GM23338 (cell line): ENCODE measurements around the gene FNDC3B. TPM values are rescaled to one million over a fixed set of nuclear protein-coding genes. Genes with fewer than 3 reads are reported as not detected.

ENCODE experiments used
- ATAC-seq: fragments of 200-7000 bp; cut with Tn5 transposase; 3 replicates; pipeline ENCODE4 v1.9.1; 2020
- DNase-seq: peaks from one replicate; pipeline ENCODE4 v3.0.0-alpha.2; 2015; ENCODE audit warnings: low spot score
- H2AFZ ChIP-seq: fragments of 200-600 bp; sonication (generic); 2 replicates; pipeline ENCODE4 v1.8.0; 2016; ENCODE audit warnings: antibody characterized with exemption, mild to moderate bottlenecking, moderate library complexity
- H3F3A ChIP-seq: fragments of 200-600 bp; sonication (generic); replicated peaks from 2 replicates; pipeline ENCODE4 v1.8.0; 2017; ENCODE audit warnings: antibody characterized with exemption, mixed run types, low read depth
- H3K27ac ChIP-seq: fragments of 200-600 bp; sonication (generic); 2 replicates; pipeline ENCODE4 v1.6.1; 2016; ENCODE audit warnings: low read depth
- H3K27me3 ChIP-seq: fragments of 200-600 bp; sonication (generic); 2 replicates; pipeline ENCODE4 v1.8.0; 2016; ENCODE audit warnings: mild to moderate bottlenecking, mixed run types, moderate library complexity; ENCODE audit not compliant: insufficient read depth
- H3K36me3 ChIP-seq: fragments of 200-600 bp; sonication (generic); 2 replicates; pipeline ENCODE4 v1.8.0; 2016; ENCODE audit warnings: mild to moderate bottlenecking; ENCODE audit not compliant: insufficient read depth
- H3K4me1 ChIP-seq: fragments of 200-600 bp; sonication (generic); 2 replicates; pipeline ENCODE4 v1.8.0; 2016; ENCODE audit warnings: mild to moderate bottlenecking, moderate library complexity; ENCODE audit not compliant: insufficient read depth
- H3K4me2 ChIP-seq: fragments of 200-600 bp; sonication (generic); 2 replicates; pipeline ENCODE4 v1.7.1; 2017; ENCODE audit warnings: mixed run types
- H3K4me3 ChIP-seq: fragments of 200-600 bp; sonication (generic); 2 replicates; pipeline ENCODE4 v1.6.1; 2016; ENCODE audit warnings: mixed run types
- H3K79me2 ChIP-seq: fragments of 200-600 bp; sonication (generic); replicated peaks from 2 replicates; pipeline ENCODE4 v1.8.0; 2017; ENCODE audit warnings: mild to moderate bottlenecking; ENCODE audit not compliant: insufficient read depth
- H3K9me2 ChIP-seq: fragments of 200-600 bp; sonication (generic); 2 replicates; pipeline ENCODE4 v1.8.0; 2017; ENCODE audit not compliant: insufficient read depth
- H4K20me1 ChIP-seq: fragments of 200-600 bp; sonication (generic); replicated peaks from 2 replicates; pipeline ENCODE4 v1.8.0; 2017; ENCODE audit warnings: mild to moderate bottlenecking; ENCODE audit not compliant: insufficient read depth
- H3K27ac Mint-ChIP-seq: 2 replicates; pipeline ENCODE4 v1.8.0; 2020; ENCODE audit warnings: inconsistent platforms, mild to moderate bottlenecking, moderate library complexity, mixed read lengths
- H3K27me3 Mint-ChIP-seq: 3 replicates; pipeline ENCODE4 v1.8.0; 2022; ENCODE audit warnings: low read depth, mild to moderate bottlenecking, moderate library complexity, mixed read lengths, inconsistent platforms; ENCODE audit not compliant: insufficient read depth, poor library complexity
- H3K36me3 Mint-ChIP-seq: 3 replicates; pipeline ENCODE4 v1.8.0; 2021; ENCODE audit warnings: low read depth, mild to moderate bottlenecking, inconsistent platforms, moderate library complexity, mixed read lengths
- H3K4me1 Mint-ChIP-seq: 3 replicates; pipeline ENCODE4 v1.8.0; 2020; ENCODE audit warnings: mild to moderate bottlenecking, inconsistent platforms, mixed read lengths
- H3K4me3 Mint-ChIP-seq: 3 replicates; pipeline ENCODE4 v1.8.0; 2021; ENCODE audit warnings: moderate library complexity, mild to moderate bottlenecking, inconsistent platforms, mixed read lengths
- H3K9me3 Mint-ChIP-seq: 3 replicates; pipeline ENCODE4 v1.8.0; 2020; ENCODE audit warnings: moderate library complexity, mild to moderate bottlenecking, inconsistent platforms, mixed read lengths
- CREB1 ChIP-seq: fragments of 250-450 bp; sonication (Bioruptor Pico); IDR thresholded peaks from 2 replicates; pipeline ENCODE4 v1.5.0; 2020; ENCODE audit warnings: low read depth, mild to moderate bottlenecking, moderate library complexity
- CTCF ChIP-seq, 2 experiments: fragments of 200-600 bp in 1 of 2; sonication (generic) in 1 of 2; conservative IDR thresholded peaks; 2 replicates each; pipeline versions ENCODE4 v1.5.1 to v1.6.1; 2016 to 2017; ENCODE audit warnings: antibody characterized with exemption in 2 of 2, low read depth in 2 of 2, mild to moderate bottlenecking in 2 of 2, moderate library complexity in 1 of 2
- ETS1 ChIP-seq: IDR thresholded peaks from 2 replicates; pipeline ENCODE4 v1.6.1; 2016; ENCODE audit warnings: antibody characterized with exemption
- EZH2 ChIP-seq: fragments of 200-600 bp; sonication (generic); IDR thresholded peaks from one replicate; pipeline ENCODE4 v1.8.0; 2017; ENCODE audit warnings: antibody characterized with exemption, mild to moderate bottlenecking, low read depth; ENCODE audit not compliant: unreplicated experiment
- EZH2phosphoT487 ChIP-seq: fragments of 200-600 bp; sonication (generic); IDR thresholded peaks from one replicate; pipeline ENCODE4 v1.8.1; 2018; ENCODE audit warnings: antibody characterized with exemption; ENCODE audit not compliant: unreplicated experiment
- NANOG ChIP-seq: IDR thresholded peaks from 2 replicates; pipeline ENCODE4 v1.6.1; 2016; ENCODE audit warnings: antibody characterized with exemption, borderline replicate concordance
- POLR2AphosphoS5 ChIP-seq: IDR thresholded peaks from 2 replicates; pipeline ENCODE4 v1.6.1; 2016; ENCODE audit warnings: antibody characterized with exemption, low read depth
- REST ChIP-seq: IDR thresholded peaks from one replicate; pipeline ENCODE4 v1.6.1; 2018; ENCODE audit warnings: antibody characterized with exemption; ENCODE audit not compliant: unreplicated experiment
- STAT1 ChIP-seq: IDR thresholded peaks from one replicate; pipeline ENCODE4 v1.6.1; 2016; ENCODE audit warnings: antibody characterized with exemption; ENCODE audit not compliant: unreplicated experiment
- ZNF114 ChIP-seq: fragments of 250-450 bp; sonication (Bioruptor Pico); IDR thresholded peaks from 2 replicates; pipeline ENCODE4 v1.5.0; 2020; ENCODE audit warnings: mild to moderate bottlenecking, moderate library complexity
- ZNF331 ChIP-seq: fragments of 250-450 bp; sonication (Bioruptor Pico); IDR thresholded peaks from 2 replicates; pipeline ENCODE4 v1.5.0; 2020; ENCODE audit warnings: low read depth, mild to moderate bottlenecking, moderate library complexity
- ZNF462 ChIP-seq: fragments of 250-450 bp; sonication (Bioruptor Pico); IDR thresholded peaks from 2 replicates; pipeline ENCODE4 v1.5.0; 2020; ENCODE audit warnings: mild to moderate bottlenecking, moderate library complexity
- polyA plus RNA-seq: library from polyadenylated mRNA; unstranded; fragments of >200 nt; fragmentation: Nextera tagmentation; extraction: Ambion mirVana; gene quantifications from 2 replicates; pipeline ENCODE4 v1.2.1, GENCODE V29; 2016
- total RNA-seq: library from RNA; depleted of rRNA; stranded (reverse); fragments of >200 nt; shearing (Covaris generic); gene quantifications from 2 replicates; pipeline ENCODE4 v1.2.3, GENCODE V29; 2014

FNDC3B gene
- total and polyA plus RNA-seq, 2 experiments from 2014 or later, result 19.1 to 55.4 TPM

- no peaks in the 10 kb centered on the region for H3K9me2 ChIP-seq
- no peak overlapping the region for H3K27ac ChIP-seq
- H4K20me1 ChIP-seq, result no peaks in the 10 kb centered on the region
- H3K9me3 Mint-ChIP-seq, result no peaks in the 10 kb centered on the region
- peaks cover 3% of the 10 kb centered on the region for H3K27me3 Mint-ChIP-seq
- peaks cover 89% of the 10 kb centered on the region for H3K79me2 ChIP-seq
- no peaks in the 10 kb centered on the region for H3F3A ChIP-seq
- H3K4me1 ChIP-seq, result peaks cover 23% of the 10 kb centered on the region
- peaks cover 59% of the 10 kb centered on the region for H3K4me1 Mint-ChIP-seq
- 0 out of 3 replicates have a peak, but pooled peaks cover 1% of the 10 kb centered on the region for H3K36me3 Mint-ChIP-seq
- no peaks in the 10 kb centered on the region for H3K36me3 ChIP-seq
- no peak overlapping the region for H3K4me2 ChIP-seq
- no peak overlapping the region for H2AFZ ChIP-seq
- no peaks in the 10 kb centered on the region for H3K27me3 ChIP-seq
- ATAC-seq (no peak), DNase-seq (no peak)
- H3K4me3 Mint-ChIP-seq, result no peak overlapping the region
- no peak for TF ChIP-seq ZNF462
- no peak for TF ChIP-seq CTCF (conservative IDR thresholded peaks at IDR 0.05; ENCODE audit: low read depth in 2 of 2)
- TF ChIP-seq EZH2, result no peak
- no peak for TF ChIP-seq EZH2phosphoT487
- TF ChIP-seq NANOG, result no peak
- TF ChIP-seq ZNF114 (CRISPR knock-in tag), result no peak
- no peak for TF ChIP-seq CREB1 (CRISPR knock-in tag)
- no peak for TF ChIP-seq POLR2AphosphoS5
- no peak for TF ChIP-seq STAT1
- TF ChIP-seq ZNF331 (CRISPR knock-in tag), result no peak
- no peak for TF ChIP-seq REST
- no peak for TF ChIP-seq ETS1
- no peak overlapping the region for H3K4me3 ChIP-seq
- H3K27ac Mint-ChIP-seq, result no peak overlapping the region
Measured at GRCh38 chr3:172163320-172163719, 123.9 kb downstream of the FNDC3B start.
